ENCODE data around the gene TMTC1.

The TMTC1 gene

GRCh38 chr12:29517264-29517663, 266.5 kb downstream of the TMTC1 start:
- no peak for DNase-seq

GRCh38 chr12:29516431-29516875, 267.3 kb downstream of the TMTC1 start:
- no peak for DNase-seq

- no peak for DNase-seq
These were observed 273.1 kb downstream of the TMTC1 start for GRCh38 chr12:29510591-29511185.

GRCh38 chr12:29509503-29509902, 274.2 kb downstream of the TMTC1 start:
- no peak for DNase-seq

GRCh38 chr12:29508949-29509348, 274.8 kb downstream of the TMTC1 start:
- DNase-seq: no peak

- DNase-seq: no peak
These were observed 278.6 kb downstream of the TMTC1 start for GRCh38 chr12:29505122-29505521.

- DNase-seq: no peak
These were observed 280.5 kb downstream of the TMTC1 start for GRCh38 chr12:29503283-29503682.

GRCh38 chr12:29499235-29499634, 284.5 kb downstream of the TMTC1 start:
- no peak for DNase-seq

- no peak for DNase-seq
These were observed 286.2 kb downstream of the TMTC1 start, which contains the start of gene OVCH1 for GRCh38 chr12:29497588-29497987. Gene OVCH1, minus strand, starts transcription at chr12:29497686. Its CDS starts 0 bp downstream, at chr12:29497686.

GRCh38 chr12:29492891-29493290, 290.9 kb downstream of the TMTC1 start:
- DNase-seq: no peak

GRCh38 chr12:29486972-29487371, 296.8 kb downstream of the TMTC1 start:
- DNase-seq: no peak

- DNase-seq: no peak
These were observed 320.5 kb downstream of the TMTC1 start for GRCh38 chr12:29463198-29463597.

GRCh38 chr12:29460082-29460481, 323.7 kb downstream of the TMTC1 start:
- no peak for DNase-seq

GRCh38 chr12:29455087-29455486, 328.7 kb downstream of the TMTC1 start:
- no peak for DNase-seq

GRCh38 chr12:29451888-29452287, 331.9 kb downstream of the TMTC1 start:
- DNase-seq: no peak

Data from NCI-H2029 treated with DMSO at 0.1 percent for 48 hours (cell line).